Astrocyte (in vitro differentiated cells and primary cell): ENCODE data around the gene UBE2G1.

ENCODE experiments used
- CTCF ChIP-seq: IDR thresholded peaks from 2 replicates; pipeline ENCODE4 v1.5.1; 2011; ENCODE audit warnings: low read depth, mild to moderate bottlenecking, inconsistent platforms, low read length, moderate library complexity; ENCODE audit not compliant: insufficient read depth
- EZH2 ChIP-seq: IDR thresholded peaks from 2 replicates; pipeline ENCODE4 v1.6.1; 2012; ENCODE audit warnings: mild to moderate bottlenecking, low read length, inconsistent platforms; ENCODE audit not compliant: insufficient read depth

GRCh38 chr17:4411201-4411600 is 44.7 kb upstream of the UBE2G1 start:
- TF ChIP-seq CTCF (no peak), EZH2 (no peak)
